CD4-positive, alpha-beta T cell treated with Interleukin-4 for 4 hours (primary cell): ENCODE data around the gene DSC3.

Experiments
- DNase-seq: peaks from one replicate; pipeline ENCODE4 v3.0.0-alpha.2; 2020

Gene DSC3

DNA sequence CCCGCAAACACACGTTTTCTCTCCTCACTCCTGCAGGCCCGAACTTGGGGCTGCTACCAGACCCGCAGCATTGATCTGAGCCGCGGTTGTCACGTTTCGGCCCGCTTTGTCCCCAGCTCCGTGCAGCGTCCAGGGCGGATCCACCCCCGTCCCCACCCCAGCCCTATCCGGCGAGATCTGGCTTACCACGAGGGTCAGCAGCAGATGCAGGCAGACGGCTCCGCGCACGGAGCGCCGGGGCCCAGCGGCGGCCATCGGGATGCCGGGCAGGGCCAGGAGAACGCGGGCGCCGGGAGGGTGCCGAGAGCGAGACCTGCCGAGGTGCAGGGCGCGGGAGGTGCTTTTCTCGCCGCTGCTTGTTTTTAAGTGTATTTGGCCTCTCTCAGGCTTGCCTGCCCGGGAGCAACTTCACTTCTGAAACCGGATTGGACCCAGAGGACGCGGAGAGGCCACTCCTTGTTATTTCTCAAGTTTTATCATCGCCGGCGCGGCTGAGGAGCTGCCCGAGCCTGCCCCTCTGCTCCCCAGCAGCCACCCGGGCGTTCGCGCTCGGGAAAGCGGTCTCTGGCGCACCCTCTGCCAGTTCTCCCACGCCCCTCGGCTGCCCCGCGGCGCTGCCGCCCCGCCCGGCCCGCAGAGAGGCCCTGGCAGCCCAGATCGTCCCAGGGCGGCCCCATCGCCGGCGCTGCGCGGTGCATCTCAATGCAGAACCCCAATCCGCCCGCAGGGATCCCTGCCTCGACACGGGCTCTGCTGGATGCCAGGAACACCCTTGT lies at the start of gene DSC3:
Gene DSC3 (minus strand): TSS at position 337 of the 776 bp plus-strand sequence. CDS start 82 bp downstream, at position 255.
- no peak for DNase-seq

- no peak for DNase-seq
Measured at GRCh38 chr18:31091350-31091749, 48.8 kb upstream of the DSC3 start.

DNA sequence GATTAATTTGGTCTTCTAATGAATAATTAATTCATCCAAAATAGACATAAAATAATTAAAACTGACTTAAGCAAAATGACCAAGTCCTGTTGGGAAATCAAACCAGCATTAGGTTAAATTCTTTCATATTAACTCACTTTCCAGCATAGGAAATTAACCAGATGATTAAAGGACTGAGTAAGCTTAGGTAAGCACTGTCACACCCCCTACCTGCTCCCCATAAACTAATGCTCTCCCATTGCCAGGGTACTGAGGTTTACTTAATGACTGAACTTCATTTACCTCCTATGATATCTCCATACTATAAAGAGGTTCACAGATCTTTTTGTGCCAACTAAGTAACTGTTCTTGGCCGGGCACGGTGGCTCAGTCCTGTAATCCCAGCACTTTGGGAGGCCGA lies 46.0 kb upstream of the DSC3 start:
- DNase-seq = no peak

- DNase-seq = no peak
Measured at GRCh38 chr18:31079973-31080372, 37.4 kb upstream of the DSC3 start.

DNA sequence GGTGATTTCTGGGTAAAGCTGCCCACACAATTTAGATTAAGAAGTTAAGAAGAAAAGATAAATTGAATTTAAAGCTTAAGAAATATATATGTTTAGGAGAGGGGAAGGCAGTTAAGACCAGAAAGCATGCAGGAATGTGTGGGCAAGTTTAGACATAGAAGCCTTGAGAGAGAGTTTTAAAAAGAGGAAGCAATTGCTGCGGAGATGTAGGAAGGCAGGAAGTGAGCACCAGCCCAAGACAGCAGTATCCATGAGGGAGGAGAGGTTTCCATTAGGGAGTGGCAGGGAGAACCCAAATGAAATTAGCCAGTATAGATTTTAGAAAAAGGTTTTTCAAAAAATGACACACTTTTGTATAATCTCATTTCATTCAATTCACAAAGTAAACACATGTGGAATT lies 35.3 kb upstream of the DSC3 start:
- no peak for DNase-seq

DNA sequence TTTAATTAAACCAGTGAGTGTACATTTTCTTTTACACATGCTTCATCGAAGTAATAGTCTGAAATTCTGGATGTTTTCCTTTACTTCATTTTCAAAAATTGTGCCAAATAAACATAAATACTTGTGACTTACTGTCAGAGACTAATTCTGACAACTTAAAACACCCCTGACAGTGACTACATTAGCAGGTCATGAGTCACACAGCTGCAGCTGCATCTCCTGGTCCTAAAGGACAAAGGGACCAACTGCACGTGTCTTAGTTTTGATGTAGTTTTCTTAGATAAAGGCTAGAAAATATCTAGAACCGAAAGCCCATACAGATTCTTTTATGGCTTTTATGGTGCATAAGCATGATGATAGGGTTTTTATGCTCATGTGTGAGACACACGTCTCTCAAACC lies 29.6 kb upstream of the DSC3 start:
- no peak for DNase-seq

GRCh38 chr18:31070206-31070605 lies 27.7 kb upstream of the DSC3 start:
- no peak for DNase-seq

- no peak for DNase-seq
Measured at GRCh38 chr18:31066266-31066665, 23.7 kb upstream of the DSC3 start.

- DNase-seq = no peak
Measured at GRCh38 chr18:31065036-31065773, 22.7 kb upstream of the DSC3 start.

GRCh38 chr18:31064130-31064529 lies 21.6 kb upstream of the DSC3 start:
- no peak for DNase-seq

DNA sequence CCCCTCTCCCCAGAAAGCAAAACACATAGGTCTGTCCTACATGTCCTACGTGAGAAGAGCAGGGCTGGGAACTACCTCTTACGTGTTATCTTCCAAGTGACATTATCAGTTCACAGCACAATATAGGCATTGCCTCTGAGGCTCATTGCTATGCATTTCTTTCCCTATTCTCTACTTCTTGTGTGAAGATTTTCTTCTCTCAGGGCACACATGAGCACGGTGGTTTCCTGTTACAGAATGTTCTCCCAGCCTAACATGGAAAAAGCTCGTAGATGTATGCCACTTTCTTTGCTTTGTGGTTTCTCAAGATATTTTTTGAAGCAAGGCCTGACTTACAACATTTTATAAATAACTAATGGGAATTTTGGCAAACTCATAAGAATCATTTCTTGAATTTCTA lies 19.4 kb upstream of the DSC3 start:
- no peak for DNase-seq

DNA sequence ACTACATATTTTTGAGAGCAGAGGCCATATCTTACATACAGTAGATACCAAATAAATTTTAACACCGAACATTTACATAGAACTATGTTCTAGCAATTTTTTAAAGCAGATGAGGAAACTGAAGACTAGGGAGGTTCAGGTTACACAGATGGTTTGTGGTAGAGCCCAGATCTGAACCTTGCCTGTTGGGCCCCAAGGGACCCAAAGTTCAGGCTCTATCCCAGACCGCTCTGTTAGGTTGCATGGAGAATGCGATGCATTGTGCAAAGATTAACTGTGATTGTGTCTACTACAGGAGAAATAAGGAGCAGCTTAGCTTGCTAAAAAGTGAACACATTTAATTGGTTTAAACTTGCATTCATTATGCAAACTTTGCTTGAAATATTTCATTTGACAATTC lies 16.4 kb upstream of the DSC3 start:
- no peak for DNase-seq

GRCh38 chr18:31057917-31058316 lies 15.4 kb upstream of the DSC3 start:
- no peak for DNase-seq

DNA sequence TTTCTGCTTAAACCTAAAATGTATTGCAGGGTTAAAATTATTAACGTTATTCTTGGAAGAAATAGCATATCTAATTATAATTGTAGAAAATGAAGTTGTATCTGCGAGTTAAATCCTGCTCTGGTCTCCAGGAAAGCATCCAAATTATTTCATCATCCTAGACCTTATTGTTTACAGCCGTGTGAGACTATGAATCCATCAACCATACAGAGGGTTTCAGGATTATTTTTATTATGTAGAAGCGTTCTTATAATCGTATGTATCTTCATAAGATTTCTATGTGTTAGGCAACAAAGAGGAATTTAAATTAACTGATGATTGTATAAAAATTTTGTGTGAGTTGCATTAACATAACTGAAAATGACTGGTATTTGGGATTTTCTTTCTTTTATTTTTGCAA lies 14.5 kb upstream of the DSC3 start:
- DNase-seq = no peak

DNA sequence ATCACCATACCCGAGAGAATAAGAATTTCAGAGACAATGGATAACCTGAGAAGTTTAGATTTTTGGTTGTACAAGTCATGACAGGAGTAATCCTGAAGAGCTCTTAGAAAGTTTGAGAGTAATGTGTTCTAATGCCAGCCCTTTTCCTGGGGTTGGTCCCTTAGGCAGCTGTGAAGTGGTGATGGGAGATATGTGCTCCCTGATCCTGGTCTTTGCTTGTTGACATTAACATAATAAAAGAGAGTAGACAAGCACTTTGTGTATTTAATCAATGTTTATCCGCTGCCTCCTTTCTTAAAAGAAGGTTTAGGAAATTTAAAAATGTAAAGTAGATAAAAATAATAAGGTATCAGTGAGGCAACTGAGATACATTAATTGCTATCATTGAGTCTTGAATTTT lies 13.8 kb upstream of the DSC3 start:
- no peak for DNase-seq

GRCh38 chr18:31050635-31051034 lies 8.1 kb upstream of the DSC3 start:
- DNase-seq = no peak

- no peak for DNase-seq
Measured at GRCh38 chr18:31049189-31049588, 6.6 kb upstream of the DSC3 start.

GRCh38 chr18:31048216-31048615 lies 5.7 kb upstream of the DSC3 start:
- DNase-seq = no peak

GRCh38 chr18:31046916-31047315 lies 4.4 kb upstream of the DSC3 start:
- DNase-seq = no peak

GRCh38 chr18:31045599-31045998 lies 3.1 kb upstream of the DSC3 start:
- DNase-seq = no peak

GRCh38 chr18:31044926-31045325 lies 2.4 kb upstream of the DSC3 start:
- no peak for DNase-seq

- DNase-seq = no peak
Measured at GRCh38 chr18:31043709-31044108, 1.2 kb upstream of the DSC3 start.

DNA sequence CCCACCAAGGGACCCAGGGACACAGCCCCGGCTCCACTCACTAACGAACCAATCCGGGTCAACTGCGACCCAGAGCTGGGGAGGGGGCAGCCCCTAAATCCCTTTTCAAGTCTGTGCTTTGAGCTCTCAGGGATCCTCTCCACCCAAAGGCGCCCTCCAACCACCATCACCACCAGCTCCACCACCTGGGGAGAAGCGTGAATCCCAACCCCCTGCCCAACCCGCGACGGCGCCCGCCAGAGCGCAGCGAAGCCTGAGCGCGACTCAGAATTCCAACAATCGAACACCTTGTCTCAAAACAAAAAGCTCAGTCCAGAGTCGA lies 497 bp downstream of the DSC3 start:
- DNase-seq = no peak

- DNase-seq = no peak
Measured at GRCh38 chr18:31041271-31042083, 1.1 kb downstream of the DSC3 start.
